Caki2 (cell line): Measurements from ENCODE around the gene RAB27A. TPM values are rescaled to one million over a fixed set of nuclear protein-coding genes. Genes with fewer than 3 reads are reported as not detected.
"Not testable (repeated sequence)": the region's sequence is repeated elsewhere in the genome, so short reads cannot be mapped to it uniquely, and the experiment has no call there.

Source experiments
- DNase-seq: peaks from one replicate; pipeline ENCODE4 v3.0.0-alpha.2; 2015; ENCODE audit warnings: low read depth
- in situ Hi-C: cut with HindIII; loops from 2 replicates; pipeline ENCODE4 v1.10.0; 2016; ENCODE audit warnings: low sequenced_read_pairs, low pct_unique_long_range_greater_than_20kb, mixed read lengths
- total RNA-seq: library from RNA; depleted of rRNA; stranded (reverse); fragments of >200 nt; shearing (Covaris generic); gene quantifications from 2 replicates; pipeline ENCODE4 v1.2.3, GENCODE V29; 2014; ENCODE audit warnings: low replicate concordance

Gene RAB27A
- total RNA-seq, 1 experiment from 2014 or later: 14.0 TPM

DNA sequence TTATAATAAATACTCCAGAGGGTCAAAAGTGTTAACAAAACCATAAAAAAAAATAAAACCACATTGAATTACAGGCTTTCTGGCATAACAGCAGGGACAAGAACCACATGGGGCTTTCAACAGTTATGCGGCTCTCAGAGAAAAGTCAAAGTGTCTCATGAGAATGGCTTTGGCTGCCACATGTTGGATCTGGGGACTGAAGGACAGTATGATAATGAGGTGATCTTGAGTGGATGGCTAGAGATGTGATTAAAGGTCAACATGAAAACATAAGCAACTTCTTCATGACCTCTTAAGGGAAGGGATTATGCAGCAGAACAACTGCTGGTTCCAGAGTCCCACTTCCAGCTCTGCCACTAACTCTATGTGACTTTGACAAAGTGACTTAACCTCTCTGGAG, 5.2 kb downstream of the RAB27A start:
- in situ Hi-C loops: no loop called here

DNA sequence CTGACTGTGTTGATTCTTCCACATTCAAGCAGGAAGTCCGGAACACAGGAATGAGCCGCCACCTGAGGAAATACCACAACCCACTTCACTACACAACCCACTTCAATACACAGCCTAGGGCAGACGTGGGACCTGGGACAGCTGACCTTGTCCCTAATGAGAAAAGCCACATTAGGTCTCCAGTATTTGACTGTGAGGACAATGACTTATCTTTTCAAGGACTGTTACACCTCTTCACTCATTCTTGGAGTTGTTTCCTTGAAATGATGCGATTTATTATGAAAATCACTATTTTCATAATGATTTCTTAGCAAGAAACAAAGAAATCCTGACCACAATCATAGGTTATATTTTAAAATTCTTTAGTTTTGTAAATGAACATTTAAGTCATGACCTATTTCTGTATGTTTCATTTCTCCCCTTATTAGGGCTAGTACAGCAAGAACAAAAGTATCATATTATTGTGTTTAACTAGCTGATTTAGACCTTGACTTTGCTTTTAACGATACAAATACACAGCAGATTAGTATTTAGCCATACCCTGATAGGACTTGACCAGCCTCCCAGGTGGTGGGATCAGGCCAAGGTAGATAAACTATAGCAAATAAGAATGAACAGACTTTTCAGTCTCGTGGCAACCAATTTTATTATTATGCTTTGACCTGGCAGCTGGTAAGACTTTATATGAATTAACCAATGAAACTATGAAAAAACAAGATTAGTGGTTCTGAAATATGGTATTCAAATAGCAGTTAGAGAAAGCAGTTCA, 6.0 kb downstream of the RAB27A start:
- in situ Hi-C loops: no loop called here
- DNase-seq: no peak

More for the DNA sequence above, 5.2 kb downstream of the RAB27A start:
- no peak for DNase-seq

DNA sequence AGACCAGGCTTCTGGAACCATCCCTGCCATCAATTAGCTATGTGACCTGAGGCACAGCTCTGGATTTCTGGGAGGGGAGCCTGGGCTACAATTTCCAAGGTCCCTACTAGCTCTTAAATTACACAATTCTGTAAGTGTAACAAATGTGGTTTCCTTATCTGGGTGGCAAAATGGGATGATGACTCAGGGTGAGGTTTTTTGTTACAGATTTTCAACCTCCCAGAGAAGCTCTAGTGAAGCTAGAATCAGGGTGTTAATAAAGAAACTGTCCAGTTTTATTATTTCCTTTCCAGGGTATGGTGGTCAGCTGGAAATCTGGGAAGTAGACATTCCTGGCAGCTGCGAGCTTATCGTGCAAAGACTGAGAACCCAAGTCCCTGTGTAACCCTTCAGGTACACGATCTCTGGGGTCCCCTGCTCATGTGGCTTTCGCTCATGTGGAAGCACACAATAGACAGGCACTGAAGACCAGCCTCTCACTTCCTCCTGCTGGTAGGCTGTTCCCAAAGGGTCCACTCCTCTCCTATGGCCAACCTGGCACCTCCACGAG, 7.3 kb downstream of the RAB27A start:
- in situ Hi-C loops: no loop called here
- DNase-seq: peak; percentile 14

DNA sequence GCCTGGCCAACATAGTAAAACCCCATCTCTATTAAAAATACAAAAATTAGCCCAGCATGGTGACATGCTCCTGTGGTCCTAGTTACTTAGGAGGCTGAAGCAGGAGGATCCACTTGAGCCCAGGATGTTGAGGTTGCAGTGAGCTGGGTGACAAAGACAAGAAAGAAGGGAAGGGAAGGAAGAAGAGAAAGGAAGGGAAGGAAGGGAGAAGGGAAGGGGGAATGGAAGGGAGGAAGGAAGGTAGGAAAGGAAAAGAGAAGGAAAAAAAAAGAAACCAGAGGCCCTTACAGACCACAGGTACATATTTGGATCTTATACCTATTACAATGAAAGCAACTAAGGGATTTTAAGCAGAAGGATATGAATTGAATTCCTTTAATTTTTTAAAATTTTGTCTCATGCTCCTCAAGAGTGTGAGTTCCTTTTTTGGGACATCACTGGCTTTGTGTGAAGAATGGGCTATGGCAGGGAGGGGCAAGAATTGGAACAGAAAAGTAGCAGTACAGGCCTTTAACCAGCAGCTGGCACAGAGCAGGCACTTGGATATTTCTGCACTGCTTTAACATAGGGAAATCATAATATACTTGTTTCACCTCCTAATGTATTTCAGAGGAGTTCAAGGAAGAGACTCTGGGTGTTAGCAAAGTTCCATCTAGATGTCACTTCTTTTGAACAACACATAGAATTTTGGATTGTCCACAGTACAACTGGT, 7.9 kb downstream of the RAB27A start:
- no peak for DNase-seq
- in situ Hi-C loops: no loop called here

DNA sequence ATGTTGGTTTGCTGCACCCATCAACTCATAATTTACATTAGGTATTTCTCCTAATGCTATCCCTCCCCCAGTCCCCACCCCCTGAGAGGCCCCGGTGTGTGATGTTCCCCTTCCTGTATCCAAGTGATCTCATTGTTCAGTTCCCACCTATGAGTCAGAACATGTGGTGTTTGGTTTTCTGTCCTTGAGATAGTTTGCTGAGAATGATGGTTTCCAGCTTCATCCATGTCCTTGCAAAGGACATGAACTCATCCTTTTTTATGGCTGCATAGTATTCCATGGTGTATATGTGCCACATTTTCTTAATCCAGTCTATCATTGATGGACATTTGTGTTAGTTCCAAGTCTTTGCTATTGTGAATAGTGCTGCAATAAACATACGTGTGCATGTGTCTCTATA, 9.0 kb downstream of the RAB27A start:
- in situ Hi-C loops, DNase-seq: not testable (repeated sequence)

DNA sequence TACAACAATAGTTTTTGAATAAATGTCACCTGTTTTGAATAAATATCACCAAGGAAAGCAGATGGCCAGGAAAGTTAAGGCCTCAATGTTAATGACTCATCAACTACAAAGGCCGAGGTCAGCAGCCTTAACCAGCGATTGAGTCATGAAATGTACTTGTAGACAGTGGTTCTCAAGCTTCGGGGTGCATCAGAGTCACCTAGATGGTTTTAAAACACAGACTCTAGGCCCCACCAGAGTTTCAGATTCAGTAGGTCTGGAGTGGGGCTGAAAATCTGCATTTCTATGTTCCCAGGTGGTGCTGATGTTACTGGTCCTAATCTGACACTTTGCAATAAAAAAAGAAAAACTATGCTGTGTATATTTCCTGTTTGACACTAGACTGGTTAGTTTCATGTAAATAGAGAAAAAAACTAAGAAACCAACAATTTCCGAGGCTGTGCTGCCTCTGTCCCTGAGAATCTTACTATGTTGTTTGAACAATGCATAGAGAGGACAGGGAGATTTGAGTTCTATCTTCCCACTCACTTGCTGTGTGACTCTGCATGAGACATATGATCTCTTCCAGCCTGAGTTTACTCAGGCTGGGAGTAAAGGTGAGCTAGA, 9.8 kb downstream of the RAB27A start:
- DNase-seq: peak; percentile 65
- in situ Hi-C loops: no loop called here

DNA sequence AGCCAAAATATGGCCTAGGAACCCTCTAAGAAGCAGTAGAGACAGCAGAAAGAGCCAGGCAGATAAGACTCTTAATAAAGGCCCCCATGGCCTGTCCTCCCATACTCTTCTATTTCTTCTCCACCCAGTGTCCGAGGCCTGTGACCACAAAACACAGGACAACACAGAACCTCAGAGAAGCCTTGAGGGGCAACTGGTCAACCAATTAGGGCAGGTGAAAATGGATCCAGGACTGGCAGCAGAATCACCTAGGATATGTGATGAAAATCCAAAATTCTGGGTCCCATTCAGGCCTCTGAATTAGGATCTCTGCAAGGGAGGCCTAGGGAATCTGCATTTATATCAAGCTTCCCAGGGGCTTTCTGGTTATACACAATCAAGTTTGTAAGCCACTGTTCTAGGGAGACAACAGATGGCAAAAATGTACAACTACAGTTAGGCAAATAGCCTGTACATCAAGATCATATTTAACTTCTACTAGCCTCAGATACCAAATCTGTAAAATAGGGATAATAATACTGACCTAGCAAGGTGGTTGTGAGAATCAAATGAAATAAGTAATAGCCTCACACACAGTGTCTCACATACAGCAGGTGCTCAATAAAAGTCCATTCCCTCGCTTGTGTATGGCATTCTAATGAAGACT, 10.4 kb downstream of the RAB27A start:
- DNase-seq: no peak
- in situ Hi-C loops: no loop called here

DNA sequence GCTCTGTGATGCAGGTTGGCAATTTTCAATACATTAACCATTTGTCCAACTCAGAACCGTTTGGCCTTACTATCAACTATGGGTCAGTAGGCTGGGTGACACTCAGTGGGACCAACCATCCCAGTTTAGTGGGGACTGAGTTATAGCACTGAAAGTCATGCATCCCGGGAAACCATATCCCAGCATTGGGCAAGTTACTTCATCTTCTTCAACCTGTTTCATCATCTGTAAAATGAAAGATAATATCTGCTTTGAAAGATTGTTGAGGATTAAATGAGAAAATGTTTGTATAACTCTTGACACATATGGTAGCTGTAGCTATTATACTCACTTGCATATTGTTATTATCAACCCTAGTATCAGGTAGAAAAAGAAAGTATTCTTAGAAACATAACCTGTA, 11.9 kb downstream of the RAB27A start:
- no peak for DNase-seq
- in situ Hi-C loops: no loop called here

DNA sequence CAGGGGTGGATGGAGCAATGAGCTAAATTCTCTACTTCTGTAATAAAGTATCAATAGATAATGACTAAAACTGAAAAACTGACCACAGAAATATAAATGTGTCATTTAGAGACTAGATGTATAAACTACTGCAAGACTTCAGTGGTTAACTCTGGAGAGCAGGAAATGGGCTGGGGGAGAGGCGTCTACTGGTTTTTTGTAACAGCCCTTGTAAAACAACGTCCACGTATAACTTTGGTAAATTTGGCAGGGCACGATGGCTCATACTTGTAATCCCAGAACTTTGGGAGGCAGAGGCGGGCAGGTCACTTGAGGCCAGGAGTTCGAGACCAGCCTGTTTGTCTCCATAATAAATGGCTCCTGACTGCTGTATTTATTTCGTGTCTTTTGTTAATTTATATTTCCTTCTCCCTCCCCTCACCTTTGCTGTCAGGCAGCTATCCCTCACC, 12.5 kb downstream of the RAB27A start:
- no peak for DNase-seq
- in situ Hi-C loops: no loop called here

DNA sequence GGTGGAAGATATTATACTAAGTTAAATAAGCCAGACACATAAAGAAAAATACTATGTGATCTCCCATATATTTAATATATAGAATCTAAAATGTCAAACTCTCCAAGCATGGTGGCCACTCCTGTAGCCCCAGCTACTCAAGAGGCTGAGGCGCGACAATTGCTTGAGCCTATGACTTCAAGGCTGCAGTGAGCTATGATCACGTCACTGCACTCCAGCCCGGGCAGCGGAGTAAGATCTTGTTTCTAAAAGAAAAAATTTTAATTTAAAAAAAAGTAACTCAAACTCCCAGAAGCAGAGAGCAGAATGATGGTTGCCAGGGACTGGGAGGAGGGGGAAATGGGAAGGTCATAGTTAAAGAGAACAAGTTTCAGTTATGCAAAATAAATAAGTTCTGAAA, 13.3 kb downstream of the RAB27A start:
- in situ Hi-C loops: no loop called here
- no peak for DNase-seq

DNA sequence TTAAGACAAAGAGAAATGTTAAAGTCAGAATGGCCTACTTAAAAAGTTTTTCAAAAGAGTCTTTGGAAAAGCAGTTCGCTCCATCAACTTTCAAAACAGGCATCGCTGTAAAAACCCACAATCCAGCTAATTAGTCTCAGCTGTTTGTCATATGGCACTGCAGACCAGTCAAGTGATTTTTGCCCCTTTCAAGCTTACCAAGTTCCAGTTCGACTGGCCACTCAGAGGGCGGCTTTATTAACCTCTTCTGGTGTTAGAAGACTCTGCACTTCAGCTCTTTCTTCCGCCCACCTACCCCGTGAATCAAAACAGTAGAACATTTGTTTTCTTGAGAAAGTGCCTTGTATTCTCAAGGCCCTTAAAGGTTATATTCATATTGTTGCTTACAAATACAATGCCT, 19.3 kb downstream of the RAB27A start:
- DNase-seq: no peak
- in situ Hi-C loops: no loop called here

DNA sequence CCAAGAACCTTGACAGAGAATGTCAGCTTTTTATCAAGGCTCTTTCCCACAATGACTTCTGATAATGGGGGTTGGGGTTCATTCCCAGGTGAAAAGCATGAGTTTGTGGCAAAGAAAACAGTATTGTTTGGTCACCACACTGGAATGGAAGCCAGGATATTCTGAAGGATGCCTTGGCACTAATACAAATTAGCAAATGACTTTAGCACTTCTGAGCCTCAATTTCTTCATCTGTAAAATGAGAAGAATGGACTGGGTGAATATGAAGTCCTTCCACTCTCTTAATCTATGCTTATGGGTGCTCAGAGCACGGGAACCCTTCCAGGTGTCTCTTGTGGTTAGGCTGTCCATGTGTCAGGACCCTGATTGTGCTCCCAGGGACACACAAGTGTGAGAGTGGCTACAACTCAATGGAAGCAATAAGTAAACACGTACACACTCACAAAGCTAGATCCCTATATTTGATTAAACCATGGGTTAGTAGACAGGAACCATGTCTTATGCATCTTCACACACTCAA, 21.4 kb downstream of the RAB27A start:
- no peak for DNase-seq

DNA sequence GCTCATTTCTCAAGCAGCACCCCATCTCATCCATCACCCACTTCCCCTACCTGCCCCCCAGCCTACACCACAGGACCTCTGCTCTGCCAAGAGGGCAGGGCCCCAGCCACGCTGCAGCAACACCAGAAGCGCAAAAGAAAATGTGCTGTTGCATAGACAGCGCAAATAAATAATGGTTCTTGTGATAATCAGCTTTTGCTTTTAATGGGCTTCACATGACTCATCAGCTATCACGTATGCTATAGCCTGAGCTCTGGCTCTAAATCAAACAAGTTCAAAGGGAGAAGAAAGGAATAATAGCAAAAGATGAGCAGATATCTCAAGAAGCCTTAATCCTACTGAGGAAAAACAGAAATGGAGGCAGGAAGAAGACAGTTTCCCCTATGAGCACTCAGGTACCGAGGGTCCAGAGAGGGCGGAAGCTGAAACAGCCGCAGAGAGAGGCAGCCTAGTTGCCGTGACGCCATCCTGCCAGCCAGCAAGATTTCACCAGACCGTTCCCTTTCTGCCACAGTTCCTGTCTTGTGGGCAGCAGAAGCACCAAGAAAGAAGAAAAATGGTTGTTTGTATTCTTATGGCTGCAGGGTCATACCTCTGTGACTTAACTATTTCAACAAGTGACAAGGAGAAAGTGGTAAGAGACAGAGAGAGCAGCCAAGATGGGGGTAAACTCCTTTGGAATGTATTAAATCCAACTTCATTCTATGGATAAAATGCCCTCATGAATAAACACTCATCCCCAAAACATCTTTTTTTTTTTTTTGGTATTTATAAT, 22.0 kb downstream of the RAB27A start:
- in situ Hi-C loops: no loop called here

More for the DNA sequence above, 21.4 kb downstream of the RAB27A start:
- in situ Hi-C loops: no loop called here

DNA sequence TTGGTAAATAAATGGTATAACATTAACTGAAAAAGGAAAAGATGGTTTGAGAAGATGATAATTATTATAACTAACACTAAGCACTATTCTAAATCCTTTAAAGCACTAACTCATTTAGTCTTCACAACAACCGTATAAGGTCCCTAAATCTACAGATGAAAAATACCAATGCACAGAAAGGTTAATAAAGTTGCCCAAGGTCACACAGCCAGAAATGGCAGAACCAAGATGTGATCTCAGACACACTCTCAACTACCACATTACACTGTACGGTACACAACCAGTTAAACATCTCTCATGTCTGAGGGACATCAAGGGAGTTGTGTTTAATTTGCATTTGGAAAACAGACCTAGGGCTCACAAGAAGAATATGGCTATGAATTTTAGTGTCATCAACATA, 23.1 kb downstream of the RAB27A start:
- in situ Hi-C loops: no loop called here

More for the DNA sequence above, 22.0 kb downstream of the RAB27A start:
- DNase-seq: no peak

DNA sequence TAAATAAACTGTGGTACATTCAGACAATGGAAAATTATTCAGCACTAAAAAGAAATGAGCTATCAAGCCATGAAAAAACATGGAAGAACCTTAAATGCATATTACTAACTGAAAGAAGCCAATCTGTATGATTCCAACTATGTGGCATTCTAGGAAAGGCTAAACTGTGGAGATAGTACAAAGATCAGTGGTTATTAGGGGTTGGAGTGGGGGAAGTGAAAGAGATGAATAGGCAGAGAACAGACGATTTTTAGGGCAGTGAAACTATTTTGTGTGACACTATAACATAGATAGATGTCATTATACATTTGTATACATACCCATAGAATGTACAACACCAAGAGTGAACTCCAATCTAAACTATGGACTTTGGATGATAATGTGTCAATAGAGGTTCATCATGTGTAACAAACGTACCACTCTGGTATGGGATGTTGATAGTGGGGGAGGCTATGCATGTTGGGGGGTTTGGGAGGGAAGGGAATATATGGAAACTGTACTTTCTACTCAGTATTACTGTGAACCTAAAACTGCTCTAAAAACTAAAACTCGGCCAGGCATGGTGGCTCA, 29.0 kb downstream of the RAB27A start:
- in situ Hi-C loops: no loop called here
- no peak for DNase-seq

More for the DNA sequence above, 23.1 kb downstream of the RAB27A start:
- DNase-seq: no peak

DNA sequence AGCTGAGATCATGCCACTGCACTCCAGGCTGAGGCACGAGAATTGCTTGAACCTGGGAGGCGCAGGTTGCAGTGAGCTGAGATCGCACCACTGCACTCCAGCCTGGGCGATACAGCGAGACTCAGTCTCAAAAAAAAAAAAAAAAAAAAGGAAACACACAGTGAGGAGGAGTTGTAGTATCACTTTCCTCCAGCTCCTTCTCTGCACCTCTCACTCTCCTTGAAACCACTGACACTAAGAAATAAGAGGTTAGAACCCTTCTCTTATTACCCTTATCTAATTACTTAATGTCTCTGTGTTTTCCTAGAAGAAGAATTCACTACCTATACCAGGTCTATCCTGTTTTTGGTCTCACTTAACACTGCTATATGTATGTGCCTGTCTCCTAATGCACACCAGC, 31.7 kb downstream of the RAB27A start:
- DNase-seq: no peak
- in situ Hi-C loops: no loop called here

DNA sequence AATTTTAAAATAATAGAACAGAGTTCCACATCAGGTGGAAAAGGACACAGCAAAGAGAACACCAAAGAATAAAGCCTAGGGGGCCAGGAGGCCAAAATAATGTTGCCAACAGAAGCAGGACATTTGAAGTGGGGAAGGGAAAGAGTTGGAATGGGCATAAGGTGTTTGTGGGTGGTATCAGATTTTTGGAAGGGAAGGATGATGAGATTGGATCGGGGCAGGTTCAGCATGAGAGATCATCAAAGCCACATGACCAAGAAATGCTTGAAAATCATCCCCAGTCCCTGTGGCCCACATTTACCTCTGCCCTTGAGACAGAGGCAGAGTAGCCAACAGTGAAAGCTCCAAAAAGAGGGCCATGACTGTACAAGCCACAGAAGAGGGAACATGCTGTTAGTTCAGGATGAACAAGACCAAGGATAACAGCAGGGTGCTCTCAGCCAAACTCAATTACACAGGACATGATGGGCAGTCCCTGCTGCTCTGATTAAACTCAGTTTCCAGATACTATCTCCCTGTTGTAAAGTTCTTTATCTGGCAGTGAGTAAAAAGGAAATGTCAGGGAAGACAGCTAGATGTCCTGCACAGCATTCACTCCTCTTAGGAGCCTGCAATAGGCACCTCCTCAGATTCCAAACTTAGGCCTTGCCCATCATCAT, 32.5 kb downstream of the RAB27A start:
- no peak for DNase-seq
- in situ Hi-C loops: no loop called here
